SU-DHL-6 (cell line): ENCODE data around the gene POLR2J.

Experiments used
- CTCF ChIP-seq: fragments of 200-600 bp; sonication (generic); IDR thresholded peaks from one replicate; pipeline ENCODE4 v1.5.1; 2017; ENCODE audit warnings: antibody characterized with exemption, mild to moderate bottlenecking, low read length, moderate library complexity; ENCODE audit not compliant: insufficient read depth, poor library complexity, severe bottlenecking
- EZH2phosphoT487 ChIP-seq: fragments of 200-600 bp; sonication (generic), shearing (Covaris generic); conservative IDR thresholded peaks from 2 replicates; pipeline ENCODE4 v1.6.1; 2018; ENCODE audit warnings: mild to moderate bottlenecking, antibody characterized with exemption, low read length, moderate library complexity, mixed read lengths

GRCh38 chr7:102425639-102426267 lies 53.0 kb downstream of the POLR2J start:
- TF ChIP-seq CTCF (no peak), EZH2phosphoT487 (no peak)
